GM23338 (cell line): Measurements from ENCODE around the gene AMBRA1. TPM values are rescaled to one million over a fixed set of nuclear protein-coding genes. Genes with fewer than 3 reads are reported as not detected.

Experiments used
- ATAC-seq: fragments of 200-7000 bp; cut with Tn5 transposase; 3 replicates; pipeline ENCODE4 v1.9.1; 2020
- DNase-seq: peaks from one replicate; pipeline ENCODE4 v3.0.0-alpha.2; 2015; ENCODE audit warnings: low spot score
- H2AFZ ChIP-seq: fragments of 200-600 bp; sonication (generic); 2 replicates; pipeline ENCODE4 v1.8.0; 2016; ENCODE audit warnings: antibody characterized with exemption, mild to moderate bottlenecking, moderate library complexity
- H3F3A ChIP-seq: fragments of 200-600 bp; sonication (generic); replicated peaks from 2 replicates; pipeline ENCODE4 v1.8.0; 2017; ENCODE audit warnings: antibody characterized with exemption, mixed run types, low read depth
- H3K27ac ChIP-seq: fragments of 200-600 bp; sonication (generic); 2 replicates; pipeline ENCODE4 v1.6.1; 2016; ENCODE audit warnings: low read depth
- H3K27me3 ChIP-seq: fragments of 200-600 bp; sonication (generic); 2 replicates; pipeline ENCODE4 v1.8.0; 2016; ENCODE audit warnings: mild to moderate bottlenecking, mixed run types, moderate library complexity; ENCODE audit not compliant: insufficient read depth
- H3K36me3 ChIP-seq: fragments of 200-600 bp; sonication (generic); 2 replicates; pipeline ENCODE4 v1.8.0; 2016; ENCODE audit warnings: mild to moderate bottlenecking; ENCODE audit not compliant: insufficient read depth
- H3K4me1 ChIP-seq: fragments of 200-600 bp; sonication (generic); 2 replicates; pipeline ENCODE4 v1.8.0; 2016; ENCODE audit warnings: mild to moderate bottlenecking, moderate library complexity; ENCODE audit not compliant: insufficient read depth
- H3K4me2 ChIP-seq: fragments of 200-600 bp; sonication (generic); 2 replicates; pipeline ENCODE4 v1.7.1; 2017; ENCODE audit warnings: mixed run types
- H3K4me3 ChIP-seq: fragments of 200-600 bp; sonication (generic); 2 replicates; pipeline ENCODE4 v1.6.1; 2016; ENCODE audit warnings: mixed run types
- H3K79me2 ChIP-seq: fragments of 200-600 bp; sonication (generic); replicated peaks from 2 replicates; pipeline ENCODE4 v1.8.0; 2017; ENCODE audit warnings: mild to moderate bottlenecking; ENCODE audit not compliant: insufficient read depth
- H3K9me2 ChIP-seq: fragments of 200-600 bp; sonication (generic); 2 replicates; pipeline ENCODE4 v1.8.0; 2017; ENCODE audit not compliant: insufficient read depth
- H4K20me1 ChIP-seq: fragments of 200-600 bp; sonication (generic); replicated peaks from 2 replicates; pipeline ENCODE4 v1.8.0; 2017; ENCODE audit warnings: mild to moderate bottlenecking; ENCODE audit not compliant: insufficient read depth
- H3K27ac Mint-ChIP-seq: 2 replicates; pipeline ENCODE4 v1.8.0; 2020; ENCODE audit warnings: inconsistent platforms, mild to moderate bottlenecking, moderate library complexity, mixed read lengths
- H3K27me3 Mint-ChIP-seq: 3 replicates; pipeline ENCODE4 v1.8.0; 2022; ENCODE audit warnings: low read depth, mild to moderate bottlenecking, moderate library complexity, mixed read lengths, inconsistent platforms; ENCODE audit not compliant: insufficient read depth, poor library complexity
- H3K36me3 Mint-ChIP-seq: 3 replicates; pipeline ENCODE4 v1.8.0; 2021; ENCODE audit warnings: low read depth, mild to moderate bottlenecking, inconsistent platforms, moderate library complexity, mixed read lengths
- H3K4me1 Mint-ChIP-seq: 3 replicates; pipeline ENCODE4 v1.8.0; 2020; ENCODE audit warnings: mild to moderate bottlenecking, inconsistent platforms, mixed read lengths
- H3K4me3 Mint-ChIP-seq: 3 replicates; pipeline ENCODE4 v1.8.0; 2021; ENCODE audit warnings: moderate library complexity, mild to moderate bottlenecking, inconsistent platforms, mixed read lengths
- H3K9me3 Mint-ChIP-seq: 3 replicates; pipeline ENCODE4 v1.8.0; 2020; ENCODE audit warnings: moderate library complexity, mild to moderate bottlenecking, inconsistent platforms, mixed read lengths
- CREB1 ChIP-seq: fragments of 250-450 bp; sonication (Bioruptor Pico); IDR thresholded peaks from 2 replicates; pipeline ENCODE4 v1.5.0; 2020; ENCODE audit warnings: low read depth, mild to moderate bottlenecking, moderate library complexity
- EZH2 ChIP-seq: fragments of 200-600 bp; sonication (generic); IDR thresholded peaks from one replicate; pipeline ENCODE4 v1.8.0; 2017; ENCODE audit warnings: antibody characterized with exemption, mild to moderate bottlenecking, low read depth; ENCODE audit not compliant: unreplicated experiment
- EZH2phosphoT487 ChIP-seq: fragments of 200-600 bp; sonication (generic); IDR thresholded peaks from one replicate; pipeline ENCODE4 v1.8.1; 2018; ENCODE audit warnings: antibody characterized with exemption; ENCODE audit not compliant: unreplicated experiment
- JUNB ChIP-seq: IDR thresholded peaks from one replicate; pipeline ENCODE4 v1.6.1; 2016; ENCODE audit warnings: antibody characterized with exemption; ENCODE audit not compliant: unreplicated experiment
- NANOG ChIP-seq: IDR thresholded peaks from 2 replicates; pipeline ENCODE4 v1.6.1; 2016; ENCODE audit warnings: antibody characterized with exemption, borderline replicate concordance
- POLR2AphosphoS5 ChIP-seq: IDR thresholded peaks from 2 replicates; pipeline ENCODE4 v1.6.1; 2016; ENCODE audit warnings: antibody characterized with exemption, low read depth
- REST ChIP-seq: IDR thresholded peaks from one replicate; pipeline ENCODE4 v1.6.1; 2018; ENCODE audit warnings: antibody characterized with exemption; ENCODE audit not compliant: unreplicated experiment
- STAT1 ChIP-seq: IDR thresholded peaks from one replicate; pipeline ENCODE4 v1.6.1; 2016; ENCODE audit warnings: antibody characterized with exemption; ENCODE audit not compliant: unreplicated experiment
- ZNF114 ChIP-seq: fragments of 250-450 bp; sonication (Bioruptor Pico); IDR thresholded peaks from 2 replicates; pipeline ENCODE4 v1.5.0; 2020; ENCODE audit warnings: mild to moderate bottlenecking, moderate library complexity
- ZNF331 ChIP-seq: fragments of 250-450 bp; sonication (Bioruptor Pico); IDR thresholded peaks from 2 replicates; pipeline ENCODE4 v1.5.0; 2020; ENCODE audit warnings: low read depth, mild to moderate bottlenecking, moderate library complexity
- polyA plus RNA-seq: library from polyadenylated mRNA; unstranded; fragments of >200 nt; fragmentation: Nextera tagmentation; extraction: Ambion mirVana; gene quantifications from 2 replicates; pipeline ENCODE4 v1.2.1, GENCODE V29; 2016
- total RNA-seq: library from RNA; depleted of rRNA; stranded (reverse); fragments of >200 nt; shearing (Covaris generic); gene quantifications from 2 replicates; pipeline ENCODE4 v1.2.3, GENCODE V29; 2014
- TF ChIP-seq, protein P1 (sequence below), 2 experiments: fragments of 200-600 bp in 1 of 2; sonication (generic) in 1 of 2; conservative IDR thresholded peaks; 2 replicates each; pipeline versions ENCODE4 v1.5.1 to v1.6.1; 2016 to 2017; ENCODE audit warnings: antibody characterized with exemption in 2 of 2, low read depth in 2 of 2, mild to moderate bottlenecking in 2 of 2, moderate library complexity in 1 of 2
- TF ChIP-seq, protein P2 (sequence below): IDR thresholded peaks from 2 replicates; pipeline ENCODE4 v1.6.1; 2016; ENCODE audit warnings: antibody characterized with exemption
- TF ChIP-seq, protein P3 (sequence below): fragments of 250-450 bp; sonication (Bioruptor Pico); IDR thresholded peaks from 2 replicates; pipeline ENCODE4 v1.5.0; 2020; ENCODE audit warnings: mild to moderate bottlenecking, moderate library complexity

Gene AMBRA1
- total and polyA plus RNA-seq, 2 experiments from 2014 or later: 8.3 to 34.8 TPM

DNA sequence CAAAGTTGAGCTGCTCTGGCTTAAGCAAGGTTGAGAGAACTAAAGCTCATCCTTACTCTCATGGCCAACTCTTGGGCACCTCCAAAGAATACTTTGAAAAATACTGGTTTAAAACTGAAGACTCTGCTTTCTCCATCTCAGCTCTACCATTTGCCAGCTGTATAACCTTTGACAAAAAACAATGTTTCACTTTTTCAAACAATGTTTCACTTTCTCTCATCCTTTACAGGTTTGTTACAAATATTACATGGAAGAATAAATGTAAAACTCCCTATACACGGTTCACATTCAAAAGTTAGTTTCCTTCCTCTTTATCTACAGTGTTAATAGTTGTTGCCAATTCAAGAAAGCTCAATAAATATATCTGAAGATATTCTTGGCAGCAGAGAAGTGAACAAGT, 19.2 kb downstream of the AMBRA1 start:
- Mint-ChIP-seq H3K4me3 (no peak overlapping the region), H3K4me1 (no peaks in the 10 kb centered on the region), H3K27ac (no peak overlapping the region), H3K9me3 (0 out of 3 replicates have a peak, but pooled peaks cover 3% of the 10 kb centered on the region), H3K27me3 (peaks cover 2% of the 10 kb centered on the region), H3K36me3 (peaks cover 8% of the 10 kb centered on the region; the same call in 2 of the 3 replicates)
- no peak overlapping the region for H3K4me3 ChIP-seq
- DNase-seq (no peak), ATAC-seq (no peak)
- H4K20me1 ChIP-seq: peaks cover 35% of the 10 kb centered on the region
- H3K79me2 ChIP-seq: peaks cover 92% of the 10 kb centered on the region
- H3K27ac ChIP-seq: no peak overlapping the region
- no peaks in the 10 kb centered on the region for H3K27me3 ChIP-seq
- H2AFZ ChIP-seq: no peak overlapping the region
- H3K4me2 ChIP-seq: no peak overlapping the region
- H3K36me3 ChIP-seq: no peaks in the 10 kb centered on the region
- no peaks in the 10 kb centered on the region for H3K9me2 ChIP-seq
- no peaks in the 10 kb centered on the region for H3F3A ChIP-seq
- no peaks in the 10 kb centered on the region for H3K4me1 ChIP-seq
- TF ChIP-seq, protein P1, sequence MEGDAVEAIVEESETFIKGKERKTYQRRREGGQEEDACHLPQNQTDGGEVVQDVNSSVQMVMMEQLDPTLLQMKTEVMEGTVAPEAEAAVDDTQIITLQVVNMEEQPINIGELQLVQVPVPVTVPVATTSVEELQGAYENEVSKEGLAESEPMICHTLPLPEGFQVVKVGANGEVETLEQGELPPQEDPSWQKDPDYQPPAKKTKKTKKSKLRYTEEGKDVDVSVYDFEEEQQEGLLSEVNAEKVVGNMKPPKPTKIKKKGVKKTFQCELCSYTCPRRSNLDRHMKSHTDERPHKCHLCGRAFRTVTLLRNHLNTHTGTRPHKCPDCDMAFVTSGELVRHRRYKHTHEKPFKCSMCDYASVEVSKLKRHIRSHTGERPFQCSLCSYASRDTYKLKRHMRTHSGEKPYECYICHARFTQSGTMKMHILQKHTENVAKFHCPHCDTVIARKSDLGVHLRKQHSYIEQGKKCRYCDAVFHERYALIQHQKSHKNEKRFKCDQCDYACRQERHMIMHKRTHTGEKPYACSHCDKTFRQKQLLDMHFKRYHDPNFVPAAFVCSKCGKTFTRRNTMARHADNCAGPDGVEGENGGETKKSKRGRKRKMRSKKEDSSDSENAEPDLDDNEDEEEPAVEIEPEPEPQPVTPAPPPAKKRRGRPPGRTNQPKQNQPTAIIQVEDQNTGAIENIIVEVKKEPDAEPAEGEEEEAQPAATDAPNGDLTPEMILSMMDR (conservative IDR thresholded peaks at IDR 0.05; ENCODE audit: low read depth in 2 of 2): no peak
- TF ChIP-seq EZH2 (no peak), EZH2phosphoT487 (no peak), REST (no peak), JUNB (no peak), NANOG (no peak), ZNF331 (no peak), POLR2AphosphoS5 (no peak), STAT1 (no peak), ZNF114 (CRISPR knock-in tag) (no peak), CREB1 (CRISPR knock-in tag) (no peak)
- TF ChIP-seq, protein P2, sequence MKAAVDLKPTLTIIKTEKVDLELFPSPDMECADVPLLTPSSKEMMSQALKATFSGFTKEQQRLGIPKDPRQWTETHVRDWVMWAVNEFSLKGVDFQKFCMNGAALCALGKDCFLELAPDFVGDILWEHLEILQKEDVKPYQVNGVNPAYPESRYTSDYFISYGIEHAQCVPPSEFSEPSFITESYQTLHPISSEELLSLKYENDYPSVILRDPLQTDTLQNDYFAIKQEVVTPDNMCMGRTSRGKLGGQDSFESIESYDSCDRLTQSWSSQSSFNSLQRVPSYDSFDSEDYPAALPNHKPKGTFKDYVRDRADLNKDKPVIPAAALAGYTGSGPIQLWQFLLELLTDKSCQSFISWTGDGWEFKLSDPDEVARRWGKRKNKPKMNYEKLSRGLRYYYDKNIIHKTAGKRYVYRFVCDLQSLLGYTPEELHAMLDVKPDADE: no peak
- TF ChIP-seq, protein P3, sequence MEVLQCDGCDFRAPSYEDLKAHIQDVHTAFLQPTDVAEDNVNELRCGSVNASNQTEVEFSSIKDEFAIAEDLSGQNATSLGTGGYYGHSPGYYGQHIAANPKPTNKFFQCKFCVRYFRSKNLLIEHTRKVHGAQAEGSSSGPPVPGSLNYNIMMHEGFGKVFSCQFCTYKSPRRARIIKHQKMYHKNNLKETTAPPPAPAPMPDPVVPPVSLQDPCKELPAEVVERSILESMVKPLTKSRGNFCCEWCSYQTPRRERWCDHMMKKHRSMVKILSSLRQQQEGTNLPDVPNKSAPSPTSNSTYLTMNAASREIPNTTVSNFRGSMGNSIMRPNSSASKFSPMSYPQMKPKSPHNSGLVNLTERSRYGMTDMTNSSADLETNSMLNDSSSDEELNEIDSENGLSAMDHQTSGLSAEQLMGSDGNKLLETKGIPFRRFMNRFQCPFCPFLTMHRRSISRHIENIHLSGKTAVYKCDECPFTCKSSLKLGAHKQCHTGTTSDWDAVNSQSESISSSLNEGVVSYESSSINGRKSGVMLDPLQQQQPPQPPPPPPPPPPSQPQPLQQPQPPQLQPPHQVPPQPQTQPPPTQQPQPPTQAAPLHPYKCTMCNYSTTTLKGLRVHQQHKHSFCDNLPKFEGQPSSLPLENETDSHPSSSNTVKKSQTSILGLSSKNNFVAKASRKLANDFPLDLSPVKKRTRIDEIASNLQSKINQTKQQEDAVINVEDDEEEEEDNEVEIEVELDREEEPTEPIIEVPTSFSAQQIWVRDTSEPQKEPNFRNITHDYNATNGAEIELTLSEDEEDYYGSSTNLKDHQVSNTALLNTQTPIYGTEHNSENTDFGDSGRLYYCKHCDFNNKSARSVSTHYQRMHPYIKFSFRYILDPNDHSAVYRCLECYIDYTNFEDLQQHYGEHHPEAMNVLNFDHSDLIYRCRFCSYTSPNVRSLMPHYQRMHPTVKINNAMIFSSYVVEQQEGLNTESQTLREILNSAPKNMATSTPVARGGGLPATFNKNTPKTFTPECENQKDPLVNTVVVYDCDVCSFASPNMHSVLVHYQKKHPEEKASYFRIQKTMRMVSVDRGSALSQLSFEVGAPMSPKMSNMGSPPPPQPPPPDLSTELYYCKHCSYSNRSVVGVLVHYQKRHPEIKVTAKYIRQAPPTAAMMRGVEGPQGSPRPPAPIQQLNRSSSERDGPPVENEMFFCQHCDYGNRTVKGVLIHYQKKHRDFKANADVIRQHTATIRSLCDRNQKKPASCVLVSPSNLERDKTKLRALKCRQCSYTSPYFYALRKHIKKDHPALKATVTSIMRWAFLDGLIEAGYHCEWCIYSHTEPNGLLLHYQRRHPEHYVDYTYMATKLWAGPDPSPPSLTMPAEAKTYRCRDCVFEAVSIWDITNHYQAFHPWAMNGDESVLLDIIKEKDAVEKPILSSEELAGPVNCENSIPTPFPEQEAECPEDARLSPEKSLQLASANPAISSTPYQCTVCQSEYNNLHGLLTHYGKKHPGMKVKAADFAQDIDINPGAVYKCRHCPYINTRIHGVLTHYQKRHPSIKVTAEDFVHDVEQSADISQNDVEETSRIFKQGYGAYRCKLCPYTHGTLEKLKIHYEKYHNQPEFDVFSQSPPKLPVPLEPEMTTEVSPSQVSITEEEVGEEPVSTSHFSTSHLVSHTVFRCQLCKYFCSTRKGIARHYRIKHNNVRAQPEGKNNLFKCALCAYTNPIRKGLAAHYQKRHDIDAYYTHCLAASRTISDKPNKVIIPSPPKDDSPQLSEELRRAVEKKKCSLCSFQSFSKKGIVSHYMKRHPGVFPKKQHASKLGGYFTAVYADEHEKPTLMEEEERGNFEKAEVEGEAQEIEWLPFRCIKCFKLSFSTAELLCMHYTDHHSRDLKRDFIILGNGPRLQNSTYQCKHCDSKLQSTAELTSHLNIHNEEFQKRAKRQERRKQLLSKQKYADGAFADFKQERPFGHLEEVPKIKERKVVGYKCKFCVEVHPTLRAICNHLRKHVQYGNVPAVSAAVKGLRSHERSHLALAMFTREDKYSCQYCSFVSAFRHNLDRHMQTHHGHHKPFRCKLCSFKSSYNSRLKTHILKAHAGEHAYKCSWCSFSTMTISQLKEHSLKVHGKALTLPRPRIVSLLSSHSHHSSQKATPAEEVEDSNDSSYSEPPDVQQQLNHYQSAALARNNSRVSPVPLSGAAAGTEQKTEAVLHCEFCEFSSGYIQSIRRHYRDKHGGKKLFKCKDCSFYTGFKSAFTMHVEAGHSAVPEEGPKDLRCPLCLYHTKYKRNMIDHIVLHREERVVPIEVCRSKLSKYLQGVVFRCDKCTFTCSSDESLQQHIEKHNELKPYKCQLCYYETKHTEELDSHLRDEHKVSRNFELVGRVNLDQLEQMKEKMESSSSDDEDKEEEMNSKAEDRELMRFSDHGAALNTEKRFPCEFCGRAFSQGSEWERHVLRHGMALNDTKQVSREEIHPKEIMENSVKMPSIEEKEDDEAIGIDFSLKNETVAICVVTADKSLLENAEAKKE (CRISPR knock-in tag): no peak
